ENCODE results near the gene SPAG17.

DNA sequence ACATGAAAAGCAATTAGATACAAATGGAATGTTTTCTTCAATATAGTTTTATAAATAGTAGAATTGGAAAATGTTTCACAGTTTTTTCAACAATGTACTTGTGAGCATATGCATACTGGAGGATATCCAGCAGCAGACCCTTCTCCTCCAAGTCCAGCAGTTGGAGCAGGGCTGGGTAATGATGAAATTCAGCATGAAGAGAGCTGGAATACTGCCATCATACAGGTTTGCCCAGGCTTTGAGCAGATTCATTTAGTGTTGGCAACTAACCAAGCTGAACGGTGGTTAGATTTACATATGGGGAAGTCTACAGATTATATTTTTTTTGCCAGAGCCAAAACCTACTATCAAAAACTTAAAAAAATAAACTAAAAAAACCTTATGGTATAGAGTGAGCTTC is 217.1 kb downstream of the SPAG17 start:
- TF ChIP-seq POLR2AphosphoS5 (IDR thresholded peaks at IDR 0.05; ENCODE audit: low read depth, low read length) = no peak
- no peak for TF ChIP-seq TAF1 (IDR thresholded peaks at IDR 0.05; ENCODE audit: borderline replicate concordance, insufficient read depth, low read length)
- no peak for TF ChIP-seq SIN3A (IDR thresholded peaks at IDR 0.05; ENCODE audit: borderline replicate concordance, insufficient read depth, low read length)
- TF ChIP-seq, protein P1, sequence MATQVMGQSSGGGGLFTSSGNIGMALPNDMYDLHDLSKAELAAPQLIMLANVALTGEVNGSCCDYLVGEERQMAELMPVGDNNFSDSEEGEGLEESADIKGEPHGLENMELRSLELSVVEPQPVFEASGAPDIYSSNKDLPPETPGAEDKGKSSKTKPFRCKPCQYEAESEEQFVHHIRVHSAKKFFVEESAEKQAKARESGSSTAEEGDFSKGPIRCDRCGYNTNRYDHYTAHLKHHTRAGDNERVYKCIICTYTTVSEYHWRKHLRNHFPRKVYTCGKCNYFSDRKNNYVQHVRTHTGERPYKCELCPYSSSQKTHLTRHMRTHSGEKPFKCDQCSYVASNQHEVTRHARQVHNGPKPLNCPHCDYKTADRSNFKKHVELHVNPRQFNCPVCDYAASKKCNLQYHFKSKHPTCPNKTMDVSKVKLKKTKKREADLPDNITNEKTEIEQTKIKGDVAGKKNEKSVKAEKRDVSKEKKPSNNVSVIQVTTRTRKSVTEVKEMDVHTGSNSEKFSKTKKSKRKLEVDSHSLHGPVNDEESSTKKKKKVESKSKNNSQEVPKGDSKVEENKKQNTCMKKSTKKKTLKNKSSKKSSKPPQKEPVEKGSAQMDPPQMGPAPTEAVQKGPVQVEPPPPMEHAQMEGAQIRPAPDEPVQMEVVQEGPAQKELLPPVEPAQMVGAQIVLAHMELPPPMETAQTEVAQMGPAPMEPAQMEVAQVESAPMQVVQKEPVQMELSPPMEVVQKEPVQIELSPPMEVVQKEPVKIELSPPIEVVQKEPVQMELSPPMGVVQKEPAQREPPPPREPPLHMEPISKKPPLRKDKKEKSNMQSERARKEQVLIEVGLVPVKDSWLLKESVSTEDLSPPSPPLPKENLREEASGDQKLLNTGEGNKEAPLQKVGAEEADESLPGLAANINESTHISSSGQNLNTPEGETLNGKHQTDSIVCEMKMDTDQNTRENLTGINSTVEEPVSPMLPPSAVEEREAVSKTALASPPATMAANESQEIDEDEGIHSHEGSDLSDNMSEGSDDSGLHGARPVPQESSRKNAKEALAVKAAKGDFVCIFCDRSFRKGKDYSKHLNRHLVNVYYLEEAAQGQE (IDR thresholded peaks at IDR 0.05; ENCODE audit: insufficient read depth in 1 of 2, low read depth in 2 of 2, low read length in 2 of 2) = no peak
- TF ChIP-seq FOXP2 (optimal IDR thresholded peaks at IDR 0.05; ENCODE audit: borderline replicate concordance, extremely low read depth, extremely low read length, insufficient read depth) = no peak
